Measurements from ENCODE around the gene PRRT2. TPM values are rescaled to one million over a fixed set of nuclear protein-coding genes. Genes with fewer than 3 reads are reported as not detected.
A peak's percentile ranks its signal among the peaks of the same experiment; 100 is the strongest.

PRRT2 gene
- total RNA-seq, 4 donors from 2014 or later = 1.1 to 6.8 (median 3.7) TPM; not detected in 1

DNA sequence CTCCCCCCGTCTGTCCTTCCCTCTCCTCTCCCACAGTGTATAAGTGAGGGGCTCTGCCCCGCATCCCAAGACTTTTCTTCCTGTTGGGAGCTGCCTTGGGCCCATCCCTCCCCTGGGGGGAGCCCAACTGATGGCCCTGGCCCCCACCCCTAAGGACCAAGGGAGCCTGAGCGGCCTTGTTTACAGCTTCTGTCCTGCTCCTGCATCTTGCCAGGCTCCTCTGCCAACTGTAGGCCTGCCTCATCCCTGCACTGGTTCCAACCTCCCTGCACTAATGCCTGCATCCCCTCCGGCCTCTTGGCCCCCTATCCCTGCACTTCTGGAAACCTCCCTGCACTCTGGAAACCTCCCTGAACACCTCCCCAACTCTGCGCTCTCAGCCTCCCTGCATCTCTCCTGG is 2.6 kb downstream of the PRRT2 start:
- WGBS = 93% methylated on average over 5 of the region's 5 CpGs
- Histone ChIP-seq H3K9me3 (no peaks in the 10 kb centered on the region), H3K27me3 (no peaks in the 10 kb centered on the region), H3K27ac (no peak overlapping the region), H3K4me1 (peaks cover 81% of the 10 kb centered on the region), H3K36me3 (peaks cover 18% of the 10 kb centered on the region), H3K4me3 (no peak overlapping the region)
- no peak for DNase-seq (ENCODE audit: low spot score in 2 of 2)
- TF ChIP-seq EP300 (IDR thresholded peaks at IDR 0.05) (no peak), POLR2A (IDR thresholded peaks at IDR 0.05) (no peak), POLR2AphosphoS5 (IDR thresholded peaks at IDR 0.05) (no peak)
- TF ChIP-seq, protein P1, sequence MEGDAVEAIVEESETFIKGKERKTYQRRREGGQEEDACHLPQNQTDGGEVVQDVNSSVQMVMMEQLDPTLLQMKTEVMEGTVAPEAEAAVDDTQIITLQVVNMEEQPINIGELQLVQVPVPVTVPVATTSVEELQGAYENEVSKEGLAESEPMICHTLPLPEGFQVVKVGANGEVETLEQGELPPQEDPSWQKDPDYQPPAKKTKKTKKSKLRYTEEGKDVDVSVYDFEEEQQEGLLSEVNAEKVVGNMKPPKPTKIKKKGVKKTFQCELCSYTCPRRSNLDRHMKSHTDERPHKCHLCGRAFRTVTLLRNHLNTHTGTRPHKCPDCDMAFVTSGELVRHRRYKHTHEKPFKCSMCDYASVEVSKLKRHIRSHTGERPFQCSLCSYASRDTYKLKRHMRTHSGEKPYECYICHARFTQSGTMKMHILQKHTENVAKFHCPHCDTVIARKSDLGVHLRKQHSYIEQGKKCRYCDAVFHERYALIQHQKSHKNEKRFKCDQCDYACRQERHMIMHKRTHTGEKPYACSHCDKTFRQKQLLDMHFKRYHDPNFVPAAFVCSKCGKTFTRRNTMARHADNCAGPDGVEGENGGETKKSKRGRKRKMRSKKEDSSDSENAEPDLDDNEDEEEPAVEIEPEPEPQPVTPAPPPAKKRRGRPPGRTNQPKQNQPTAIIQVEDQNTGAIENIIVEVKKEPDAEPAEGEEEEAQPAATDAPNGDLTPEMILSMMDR (IDR thresholded peaks at IDR 0.05) = no peak

- peaks cover 14% of the 10 kb centered on the region for H3K36me3 ChIP-seq
- peak in 1 of 2 donors; percentile 83 for DNase-seq (ENCODE audit: low spot score in 2 of 2)
- peak overlapping the region; percentile 76 for H3K4me3 ChIP-seq
- 3% methylated on average over 37 of the region's 39 CpGs for WGBS
- TF ChIP-seq POLR2A (IDR thresholded peaks at IDR 0.05) (no peak), POLR2AphosphoS5 (IDR thresholded peaks at IDR 0.05) (no peak), EP300 (IDR thresholded peaks at IDR 0.05) (no peak)
- TF ChIP-seq, protein P1 (IDR thresholded peaks at IDR 0.05) = no peak
- H3K9me3 ChIP-seq = no peaks in the 10 kb centered on the region
- H3K4me1 ChIP-seq = peaks cover 81% of the 10 kb centered on the region
- H3K27ac ChIP-seq = peak overlapping the region; percentile 57
- no peaks in the 10 kb centered on the region for H3K27me3 ChIP-seq
Observed at GRCh38 chr16:29815032-29815721, 3.2 kb downstream of the PRRT2 start.

DNA sequence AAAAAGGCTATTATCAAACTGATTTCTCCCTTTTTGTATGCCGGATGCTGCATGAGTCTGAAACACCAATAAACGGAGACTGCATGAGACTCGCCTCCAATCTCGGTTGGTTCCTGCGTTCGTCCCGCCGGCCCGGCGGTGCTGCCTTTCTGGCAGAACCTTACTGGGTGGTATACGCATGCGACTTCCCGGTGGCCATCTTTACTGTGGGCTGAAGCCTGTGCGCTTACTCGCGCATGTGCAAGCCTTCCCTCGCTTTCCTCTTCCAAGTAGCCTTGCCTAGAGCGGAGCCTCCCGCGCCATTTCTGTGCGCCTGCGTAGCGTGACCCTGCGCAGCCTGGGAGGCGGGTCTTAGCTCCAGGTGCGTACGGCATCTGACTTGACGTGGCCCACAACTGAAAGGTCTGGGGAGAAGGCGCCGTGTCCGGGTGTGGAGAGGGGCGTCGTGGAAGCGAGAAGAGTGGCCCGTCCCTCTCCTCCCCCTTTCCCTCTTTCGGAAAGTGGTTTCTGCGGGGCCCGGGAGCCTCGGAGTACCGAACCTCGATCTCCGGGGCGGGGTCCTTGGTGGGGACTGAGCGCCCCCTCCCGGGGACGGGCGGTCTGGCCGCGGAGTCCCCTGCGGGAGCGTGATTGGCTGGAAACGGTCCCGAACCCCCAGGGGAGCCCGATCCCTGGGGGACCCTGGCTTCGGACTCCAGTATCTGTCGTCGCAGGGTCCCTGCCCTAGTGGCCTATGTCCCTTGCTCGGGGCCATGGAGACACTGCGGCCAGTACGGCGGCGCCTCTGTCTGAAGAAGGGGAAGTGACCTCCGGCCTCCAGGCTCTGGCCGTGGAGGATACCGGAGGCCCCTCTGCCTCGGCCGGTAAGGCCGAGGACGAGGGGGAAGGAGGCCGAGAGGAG is 4.0 kb downstream of the PRRT2 start, which contains the start of gene PAGR1:
PAGR1 (plus strand) TSS at position 360 of the 901 bp plus-strand sequence; CDS start at position 734, 374 bp downstream.
- peak; percentile 98 to 99 for DNase-seq (ENCODE audit: low spot score in 2 of 2)
- Histone ChIP-seq H3K4me1 (peaks cover 76% of the 10 kb centered on the region), H3K27ac (peak within 1 kb of the TSS; percentile 80), H3K36me3 (peaks cover 12% of the 10 kb centered on the region), H3K4me3 (peak within 1 kb of the TSS; percentile 76), H3K27me3 (no peaks in the 10 kb centered on the region), H3K9me3 (no peaks in the 10 kb centered on the region)
- TF ChIP-seq, protein P1 (IDR thresholded peaks at IDR 0.05) = peak; percentile 79 to 88
- TF ChIP-seq POLR2AphosphoS5 (IDR thresholded peaks at IDR 0.05) (peak; percentile 35 to 88 (median 75)), POLR2A (IDR thresholded peaks at IDR 0.05) (no peak)
- under 1% methylated on average over 33 of the region's 70 CpGs for WGBS

- Histone ChIP-seq H3K9me3 (no peaks in the 10 kb centered on the region), H3K27ac (peak overlapping the region; percentile 80), H3K4me3 (peak overlapping the region; percentile 76), H3K36me3 (peaks cover 12% of the 10 kb centered on the region), H3K4me1 (peaks cover 77% of the 10 kb centered on the region), H3K27me3 (no peaks in the 10 kb centered on the region)
- TF ChIP-seq POLR2AphosphoS5 (IDR thresholded peaks at IDR 0.05) (no peak), EP300 (IDR thresholded peaks at IDR 0.05) (no peak), POLR2A (IDR thresholded peaks at IDR 0.05) (no peak)
- TF ChIP-seq, protein P1 (IDR thresholded peaks at IDR 0.05) = no peak
- WGBS = 4% methylated on average over 26 of the region's 37 CpGs
- peak in 1 of 2 donors; percentile 86 for DNase-seq (ENCODE audit: low spot score in 2 of 2)
Observed at GRCh38 chr16:29816694-29817441, 4.9 kb downstream of the PRRT2 start.
